Measurements from ENCODE around the gene PMM1. TPM values are rescaled to one million over a fixed set of nuclear protein-coding genes. Genes with fewer than 3 reads are reported as not detected.

Gene PMM1
- total and polyA plus RNA-seq, 12 donors: 13.8 to 43.5 (median 21.9) TPM

DNA sequence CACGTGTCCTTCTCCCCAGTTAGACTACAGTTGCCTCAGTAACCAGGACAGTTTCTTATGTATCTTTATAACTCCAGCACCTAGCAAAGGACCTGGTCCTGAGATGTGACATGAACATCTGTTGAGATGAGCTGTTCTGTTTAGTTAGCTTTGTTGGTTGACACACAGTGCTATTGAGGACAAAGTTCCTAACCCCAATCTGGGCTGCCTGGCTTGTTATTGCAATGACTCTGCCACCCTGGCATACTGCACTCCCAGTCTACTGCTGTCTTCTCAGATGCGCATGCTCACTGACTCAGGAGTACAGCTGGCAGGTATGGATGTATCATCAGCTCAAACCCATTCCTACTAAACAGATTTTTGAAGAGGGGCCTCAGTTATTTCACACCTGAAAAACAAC, 23.8 kb upstream of the PMM1 start:
- H3K4me3 ChIP-seq: no peak overlapping the region
- intact Hi-C loops (cut with DNase I): loop anchor here in 1 of 10 donors (5.0 kb wide), 1 partner anchor 696 kb away; no protein-coding TSS in a partner anchor
- 91 to 94% methylated on average over 2 of the region's 2 CpGs for WGBS, 2 donors

DNA sequence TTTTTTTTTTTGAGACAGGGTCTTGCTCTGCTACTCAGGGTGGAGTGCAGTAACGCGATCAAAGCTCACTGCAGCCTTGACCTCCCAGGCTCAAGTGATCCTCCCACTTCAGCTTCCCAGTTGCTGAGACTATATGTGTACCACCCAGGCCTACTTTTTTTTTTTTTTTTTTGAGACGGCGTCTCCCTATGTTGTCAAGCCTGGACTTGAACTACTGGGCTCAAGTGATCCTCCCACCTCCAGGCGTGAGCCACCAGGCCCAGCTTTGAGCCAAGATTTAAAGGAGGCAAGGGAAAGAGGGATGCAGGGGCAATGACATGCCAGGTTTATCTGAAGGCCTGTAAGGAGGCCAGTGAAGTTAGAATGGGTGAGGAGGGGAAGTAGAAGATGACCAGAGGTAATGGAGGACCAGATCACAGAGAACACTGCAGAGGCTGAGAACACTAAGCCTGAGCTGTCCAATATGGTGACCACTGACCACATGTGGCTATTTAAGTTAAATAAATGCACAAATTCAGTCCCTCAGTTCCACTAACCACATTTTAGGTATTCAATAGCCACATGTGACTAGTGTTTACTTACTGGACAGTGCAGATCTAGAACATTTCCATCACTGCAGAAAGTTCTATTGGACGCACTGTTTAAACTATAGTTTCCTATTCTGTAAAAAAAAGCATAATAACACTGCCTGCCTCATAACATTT, 23.1 kb upstream of the PMM1 start:
- Histone ChIP-seq H3K4me1 (peaks cover 0 to 10% (median 5%) of the 10 kb centered on the region in 9 donors), H3K36me3 (peaks cover 0 to 30% (median 0%) of the 10 kb centered on the region in 9 donors), H3K9me3 (no peaks in the 10 kb centered on the region), H3K27ac (no peak overlapping the region), H3K27me3 (no peaks in the 10 kb centered on the region), H3K4me3 (no peak overlapping the region)
- intact Hi-C loops (cut with DNase I): loop anchor here in 1 of 10 donors (5.0 kb wide), 1 partner anchor 695 kb away; no protein-coding TSS in a partner anchor
- no peak for ATAC-seq
- DNase-seq: no peak
- WGBS, 2 donors: 94 to 96% methylated on average over 6 of the region's 6 CpGs
- TF ChIP-seq CTCF (IDR thresholded peaks at IDR 0.05): no peak

More for the DNA sequence above, 23.8 kb upstream of the PMM1 start:
- Histone ChIP-seq H3K4me1 (peaks cover 0 to 14% (median 2%) of the 10 kb centered on the region in 9 donors), H3K36me3 (peaks cover 0 to 23% (median 0%) of the 10 kb centered on the region in 9 donors), H3K9me3 (no peaks in the 10 kb centered on the region), H3K27ac (no peak overlapping the region), H3K27me3 (no peaks in the 10 kb centered on the region)
- ATAC-seq (peak in 1 of 8 donors; percentile 35), DNase-seq (no peak)
- TF ChIP-seq CTCF (IDR thresholded peaks at IDR 0.05): no peak

GRCh38 chr22:41608386-41608785, 18.7 kb upstream of the PMM1 start:
- no peak overlapping the region for H3K27ac ChIP-seq
- peaks cover 0 to 74% (median 22%) of the 10 kb centered on the region in 9 donors for H3K36me3 ChIP-seq
- H3K27me3 ChIP-seq: no peaks in the 10 kb centered on the region
- TF ChIP-seq CTCF (IDR thresholded peaks at IDR 0.05): no peak
- H3K9me3 ChIP-seq: no peaks in the 10 kb centered on the region
- peak in 4 of 8 donors; percentile 46 to 90 (median 64) for ATAC-seq
- DNase-seq: no peak
- peaks cover 0 to 11% (median 2%) of the 10 kb centered on the region in 9 donors for H3K4me1 ChIP-seq
- intact Hi-C loops (cut with DNase I): no loop called here
- no peak overlapping the region for H3K4me3 ChIP-seq
- 89 to 95% methylated on average over 3 of the region's 3 CpGs for WGBS, 2 donors

DNA sequence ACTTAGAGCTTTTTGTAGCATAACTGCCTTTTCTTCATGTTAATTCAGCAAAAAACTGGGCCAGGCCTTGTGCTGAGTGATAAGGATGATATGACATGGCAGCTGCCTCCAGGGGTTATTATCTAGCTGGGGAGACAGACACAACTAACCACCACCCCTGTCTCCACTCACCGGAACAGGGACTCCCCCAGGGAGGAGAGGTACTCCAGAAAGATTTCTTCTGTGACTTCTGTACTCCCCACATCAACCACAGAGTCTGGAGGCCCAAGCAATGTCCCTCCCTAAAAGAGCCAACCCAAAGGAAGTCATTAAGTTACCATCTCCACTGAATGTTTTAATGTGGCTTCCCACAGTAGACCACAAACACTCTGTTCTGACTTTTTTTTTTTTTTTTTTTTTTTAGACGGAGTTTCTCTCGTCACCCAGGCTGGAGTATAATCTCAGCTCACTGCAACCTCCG, 14.3 kb upstream of the PMM1 start:
- TF ChIP-seq CTCF (IDR thresholded peaks at IDR 0.05): no peak
- peaks cover 0 to 96% (median 47%) of the 10 kb centered on the region in 9 donors for H3K36me3 ChIP-seq

More for the DNA sequence above, 14.3 kb upstream of the PMM1 start:
- Histone ChIP-seq H3K27me3 (no peaks in the 10 kb centered on the region), H3K9me3 (no peaks in the 10 kb centered on the region), H3K4me1 (peaks cover 0 to 11% (median 2%) of the 10 kb centered on the region in 9 donors), H3K4me3 (no peak overlapping the region), H3K27ac (no peak overlapping the region)
- intact Hi-C loops (cut with DNase I): no loop called here
- ATAC-seq (no peak), DNase-seq (no peak)
- WGBS, 2 donors: 81 to 84% methylated on average over 4 of the region's 4 CpGs

All from heart right ventricle (tissue), 16 donors.